Keratinocyte (primary cell): Measurements from ENCODE around the gene CREB3L2. TPM values are rescaled to one million over a fixed set of nuclear protein-coding genes. Genes with fewer than 3 reads are reported as not detected.
"Not testable (repeated sequence)": the region's sequence is repeated elsewhere in the genome, so short reads cannot be mapped to it uniquely, and the experiment has no call there.

Experiments used
- DNase-seq: peaks from one replicate; pipeline ENCODE4 v3.0.0-alpha.2; 2011; ENCODE audit warnings: low read depth, missing footprints, low spot score
- FAIRE-seq: peaks from 2 replicates; lab custom pipeline; 2011; peaks lifted over from hg19 to GRCh38; lab: Jason Lieb, UNC
- H2AFZ ChIP-seq: 2 replicates; pipeline ENCODE4 v1.6.0; 2012; ENCODE audit warnings: low read length, control low read depth, inconsistent platforms; ENCODE audit not compliant: control insufficient read depth
- H3K27ac ChIP-seq: 2 replicates; pipeline ENCODE4 v1.5.1; 2011; ENCODE audit warnings: low read length; ENCODE audit not compliant: control insufficient read depth, insufficient read depth
- H3K27me3 ChIP-seq: 3 replicates; pipeline ENCODE4 v1.6.0; 2011; ENCODE audit warnings: low read length; ENCODE audit not compliant: control insufficient read depth, insufficient read depth; ENCODE audit errors: extremely low read depth
- H3K36me3 ChIP-seq, 2 experiments: 2 replicates in 1 of 2; 3 replicates in 1 of 2; pipeline ENCODE4 v1.5.1; 2011; ENCODE audit warnings: low read length in 2 of 2, mild to moderate bottlenecking in 1 of 2; ENCODE audit not compliant: control insufficient read depth in 2 of 2, insufficient read depth in 2 of 2; ENCODE audit errors: extremely low read depth in 1 of 2
- H3K4me1 ChIP-seq: 3 replicates; pipeline ENCODE4 v1.5.1; 2011; ENCODE audit warnings: low read length; ENCODE audit not compliant: control insufficient read depth, insufficient read depth; ENCODE audit errors: extremely low read depth
- H3K4me2 ChIP-seq: 3 replicates; pipeline ENCODE4 v1.6.0; 2011; ENCODE audit warnings: low read depth, low read length; ENCODE audit not compliant: control insufficient read depth, insufficient read depth; ENCODE audit errors: extremely low read depth
- H3K4me3 ChIP-seq, 3 experiments: fragments of 200-600 bp in 1 of 3; sonication (generic) in 1 of 3; 2 replicates in 2 of 3; 3 replicates in 1 of 3; pipeline ENCODE4 v1.5.1; 2011 to 2016; ENCODE audit warnings: low read length in 3 of 3, mild to moderate bottlenecking in 3 of 3, control low read depth in 2 of 3, inconsistent platforms in 1 of 3, low read depth in 1 of 3, mixed read lengths in 1 of 3, mixed run types in 1 of 3, moderate library complexity in 1 of 3; ENCODE audit not compliant: control insufficient read depth in 2 of 3, insufficient read depth in 2 of 3; ENCODE audit errors: extremely low read depth in 1 of 3
- H3K79me2 ChIP-seq: 2 replicates; pipeline ENCODE4 v1.6.0; 2012; ENCODE audit warnings: low read length; ENCODE audit not compliant: control insufficient read depth, insufficient read depth
- H3K9ac ChIP-seq: 3 replicates; pipeline ENCODE4 v1.6.0; 2011; ENCODE audit warnings: low read length; ENCODE audit not compliant: control insufficient read depth, insufficient read depth; ENCODE audit errors: extremely low read depth
- H3K9me1 ChIP-seq: 3 replicates; pipeline ENCODE4 v1.6.0; 2011; ENCODE audit warnings: low read length; ENCODE audit not compliant: control insufficient read depth, insufficient read depth; ENCODE audit errors: extremely low read depth
- H3K9me3 ChIP-seq: 2 replicates; pipeline ENCODE4 v1.5.1; 2012; ENCODE audit warnings: low read depth, low read length; ENCODE audit not compliant: control insufficient read depth
- H4K20me1 ChIP-seq: 3 replicates; pipeline ENCODE4 v1.6.0; 2011; ENCODE audit warnings: low read length; ENCODE audit not compliant: control insufficient read depth, insufficient read depth; ENCODE audit errors: extremely low read depth
- CTCF ChIP-seq, 3 experiments: IDR thresholded peaks in 1 of 3; conservative IDR thresholded peaks in 1 of 3; optimal IDR thresholded peaks in 1 of 3; 2 replicates in 2 of 3; 3 replicates in 1 of 3; pipeline versions ENCODE3 to v1.5.1; 2011; ENCODE audit warnings: low read length in 3 of 3, mild to moderate bottlenecking in 3 of 3, moderate library complexity in 2 of 3, control low read depth in 1 of 3, inconsistent platforms in 1 of 3; ENCODE audit not compliant: insufficient read depth in 2 of 3; ENCODE audit errors: extremely low read depth in 1 of 3
- EZH2 ChIP-seq: IDR thresholded peaks from one replicate; pipeline ENCODE4 v1.6.1; 2012; ENCODE audit warnings: inconsistent platforms, mild to moderate bottlenecking, low read length, moderate library complexity
- dilution Hi-C: fragments of 300-500 bp; cut with MboI; formaldehyde crosslinking; loops from one replicate; pipeline ENCODE4 v1.7.0; 2020; ENCODE audit warnings: low sequenced_read_pairs; ENCODE audit not compliant: extremely low pct_ligation_motif_present
- polyA plus RNA-seq, 5 experiments: library from polyadenylated mRNA; depleted of rRNA in 3 of 5; stranded (reverse) in 3 of 5; stranded (forward) in 1 of 5; unstranded in 1 of 5; fragments of >200 nt; gene quantifications; 1 replicate in 1 of 5; 2 replicates in 3 of 5; 3 replicates in 1 of 5; pipeline versions ENCODE4 v1.2.1 to v1.2.3, GENCODE V29; 2011 to 2012; ENCODE audit warnings: missing spikeins in 2 of 5, low read depth in 1 of 5, low replicate concordance in 1 of 5

The CREB3L2 gene
- polyA plus RNA-seq, 1 donor (not counting 4 experiments of a cell fraction or from before 2014, with no cell fraction given) = 12.8 TPM

- H4K20me1 ChIP-seq = no peaks in the 10 kb centered on the region
- H3K4me2 ChIP-seq = no peak overlapping the region
- no peak overlapping the region for H3K27ac ChIP-seq
- FAIRE-seq (no peak), DNase-seq (no peak)
- H3K36me3 ChIP-seq = no peaks in the 10 kb centered on the region
- TF ChIP-seq CTCF (optimal IDR thresholded peaks at IDR 0.05 in 1 of 3, IDR thresholded peaks at IDR 0.05 in 1 of 3, conservative IDR thresholded peaks at IDR 0.05 in 1 of 3; ENCODE audit: extremely low read depth in 1 of 3, insufficient read depth in 2 of 3, low read length in 3 of 3) = no peak
- no peak for TF ChIP-seq EZH2
- H3K4me1 ChIP-seq = no peaks in the 10 kb centered on the region
- H3K9ac ChIP-seq = no peak overlapping the region
- H3K27me3 ChIP-seq = no peaks in the 10 kb centered on the region
- no peaks in the 10 kb centered on the region for H3K9me3 ChIP-seq
- H2AFZ ChIP-seq = no peak overlapping the region
- no peak overlapping the region for H3K4me3 ChIP-seq
- no peaks in the 10 kb centered on the region for H3K79me2 ChIP-seq
- dilution Hi-C loops = no loop called here
- H3K9me1 ChIP-seq = no peaks in the 10 kb centered on the region
Measured at GRCh38 chr7:138047907-138048306, 46.0 kb upstream of the CREB3L2 start.

- H3K36me3 ChIP-seq = no peaks in the 10 kb centered on the region
- H2AFZ ChIP-seq = no peak overlapping the region
- FAIRE-seq (no peak), DNase-seq (no peak)
- no peak overlapping the region for H3K4me2 ChIP-seq
- TF ChIP-seq EZH2 (no peak), CTCF (optimal IDR thresholded peaks at IDR 0.05 in 1 of 3, IDR thresholded peaks at IDR 0.05 in 1 of 3, conservative IDR thresholded peaks at IDR 0.05 in 1 of 3; ENCODE audit: extremely low read depth in 1 of 3, insufficient read depth in 2 of 3, low read length in 3 of 3) (no peak)
- no peaks in the 10 kb centered on the region for H3K4me1 ChIP-seq
- H3K4me3 ChIP-seq = no peak overlapping the region
- no peaks in the 10 kb centered on the region for H3K9me3 ChIP-seq
- no peaks in the 10 kb centered on the region for H3K27me3 ChIP-seq
- no peaks in the 10 kb centered on the region for H3K9me1 ChIP-seq
- H3K79me2 ChIP-seq = no peaks in the 10 kb centered on the region
- dilution Hi-C loops = no loop called here
- H4K20me1 ChIP-seq = no peaks in the 10 kb centered on the region
- H3K9ac ChIP-seq = no peak overlapping the region
- no peak overlapping the region for H3K27ac ChIP-seq
Measured at GRCh38 chr7:138044897-138045296, 43.0 kb upstream of the CREB3L2 start.

GRCh38 chr7:138040063-138040462 is 38.2 kb upstream of the CREB3L2 start:
- H3K9me1 ChIP-seq, H4K20me1 ChIP-seq, H3K4me2 ChIP-seq, dilution Hi-C loops, H2AFZ ChIP-seq, H3K36me3 ChIP-seq, H3K9me3 ChIP-seq, H3K79me2 ChIP-seq, FAIRE-seq, H3K27ac ChIP-seq, H3K9ac ChIP-seq, H3K27me3 ChIP-seq, H3K4me3 ChIP-seq, H3K4me1 ChIP-seq, DNase-seq: not testable (repeated sequence)
